Stimulated activated CD8-positive, alpha-beta memory T cell treated with anti-CD3 and anti-CD28 coated beads, Interleukin-7, amount 100 ng/mL, for 4 hours (primary cell): ENCODE data around the gene XPO5.
"Not testable (repeated sequence)": the region's sequence is repeated elsewhere in the genome, so short reads cannot be mapped to it uniquely, and the experiment has no call there.

Experiments
- DNase-seq, 2 donors: peaks; one replicate each; pipeline ENCODE4 v3.0.0-alpha.2; 2020; ENCODE audit warnings: low read depth in 2 of 2

The XPO5 gene

DNA sequence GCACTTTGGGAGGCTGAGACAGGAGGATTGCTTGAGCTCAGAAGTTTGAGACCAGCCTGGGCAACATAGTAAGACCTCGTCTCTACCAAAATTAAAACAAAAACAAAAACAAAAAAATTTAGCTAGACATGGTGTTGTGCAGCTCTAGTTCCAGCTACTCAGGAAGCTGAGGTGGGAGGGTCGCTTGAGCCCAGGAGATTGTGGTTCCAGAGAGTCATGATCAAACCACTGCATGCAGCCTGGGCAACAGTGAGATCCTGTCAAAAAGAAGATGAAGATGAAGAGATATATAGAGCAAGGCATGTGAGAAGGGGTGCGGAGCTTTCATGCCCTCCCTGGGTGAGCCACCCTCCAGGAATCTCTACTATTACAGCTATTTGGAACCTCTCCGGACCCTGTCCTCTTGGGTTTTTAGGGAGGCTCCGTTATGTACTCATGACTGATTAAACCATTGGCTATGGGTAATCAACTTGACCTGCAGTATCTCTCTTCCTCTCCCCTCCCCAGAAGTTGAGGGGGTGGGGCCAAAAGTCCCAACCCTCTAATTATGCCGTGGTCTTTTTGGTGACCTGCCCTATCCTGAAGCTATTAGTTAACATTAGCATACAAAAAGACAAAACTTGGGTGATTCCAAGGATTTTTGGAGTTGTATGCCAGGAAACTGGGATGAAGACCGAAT, 9.2 kb upstream of the XPO5 start:
- DNase-seq = no peak

DNA sequence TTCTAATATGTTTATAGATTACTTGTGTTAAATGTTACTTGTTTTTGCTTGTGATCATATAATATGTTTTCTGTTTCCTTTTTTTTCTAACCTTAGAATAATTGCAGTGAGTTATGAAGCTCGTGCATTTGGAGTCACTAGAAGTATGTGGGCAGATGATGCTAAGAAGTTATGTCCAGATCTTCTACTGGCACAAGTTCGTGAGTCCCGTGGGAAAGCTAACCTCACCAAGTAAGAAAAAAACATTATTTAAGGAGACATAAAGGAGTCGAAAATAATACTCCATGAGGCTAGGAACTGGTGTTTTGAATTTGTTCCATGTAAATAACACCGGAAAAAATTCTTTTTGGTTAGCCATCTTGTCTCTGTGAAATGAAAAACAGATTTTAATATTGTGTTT, 7.1 kb upstream of the XPO5 start:
- DNase-seq = no peak

DNA sequence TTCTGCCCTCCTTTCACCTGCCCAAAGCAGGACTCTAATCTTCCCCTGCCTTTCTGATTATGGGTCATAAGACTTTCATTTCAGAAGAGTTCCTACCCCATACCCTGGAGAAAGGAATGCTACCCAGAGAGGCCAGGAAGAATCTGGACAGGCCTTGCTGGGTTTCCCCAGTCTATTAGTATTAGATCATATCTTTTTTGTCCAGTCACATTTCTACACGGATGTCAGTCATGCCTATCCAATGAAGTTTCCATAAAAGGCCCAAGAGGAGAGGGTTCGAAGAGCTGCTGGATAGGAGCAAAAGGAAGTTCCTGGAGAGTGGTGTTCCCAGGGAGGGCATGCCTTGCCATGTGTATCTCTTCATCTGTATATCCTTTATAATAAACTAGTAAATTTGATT, 3.3 kb upstream of the XPO5 start:
- no peak for DNase-seq

DNA sequence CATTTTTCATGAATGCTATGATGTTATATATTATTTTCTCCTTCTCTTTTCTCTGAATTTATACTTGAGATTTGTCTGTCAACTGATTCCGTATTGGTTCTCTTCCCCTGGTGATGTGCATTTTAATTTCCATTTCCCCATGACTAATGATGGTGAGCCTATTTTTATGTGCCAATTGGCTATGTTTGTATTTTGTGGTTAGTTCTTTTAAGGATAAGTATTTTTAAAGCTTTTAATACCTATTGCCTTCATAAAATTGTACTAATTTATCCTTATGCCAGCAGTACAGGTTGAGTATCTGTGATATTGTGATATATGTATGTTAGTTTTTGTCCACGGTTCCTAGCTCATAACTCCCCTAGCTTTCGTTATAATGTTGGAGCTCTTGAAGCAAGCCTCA, 2.9 kb upstream of the XPO5 start:
- DNase-seq = no peak

DNA sequence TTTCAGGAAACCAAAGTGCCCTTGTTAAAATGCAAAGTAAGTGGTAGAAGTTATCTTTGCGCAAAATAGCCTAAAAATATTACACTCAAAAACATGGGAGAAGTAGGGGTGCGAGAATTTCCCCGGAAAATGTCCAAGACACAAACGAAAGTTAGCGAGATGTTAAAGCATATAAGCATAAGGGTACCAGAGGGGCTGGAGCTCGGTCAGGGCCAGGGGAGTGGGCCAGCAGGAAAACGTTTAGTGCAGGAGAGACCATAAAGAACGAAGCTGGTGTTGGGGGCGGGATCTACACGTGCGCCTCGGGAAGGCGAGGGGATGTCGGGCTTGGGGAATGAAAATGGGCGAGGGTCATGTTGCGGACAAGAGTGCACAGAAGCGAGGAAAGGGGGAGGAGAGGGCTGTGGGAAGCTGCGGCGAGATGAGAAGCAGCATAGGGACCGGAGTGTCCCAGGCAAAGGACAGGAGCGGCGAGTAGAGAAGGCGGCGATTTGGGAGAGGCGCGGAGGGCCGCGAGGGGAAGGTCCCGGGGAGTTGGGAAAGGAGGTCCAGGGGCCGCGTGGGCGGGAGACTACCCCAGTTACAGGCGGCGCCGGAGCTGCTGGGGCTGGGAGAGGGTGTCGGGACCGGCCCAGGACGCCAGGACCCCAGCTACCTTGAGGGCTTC, 600 bp downstream of the XPO5 start:
- DNase-seq = no peak

DNA sequence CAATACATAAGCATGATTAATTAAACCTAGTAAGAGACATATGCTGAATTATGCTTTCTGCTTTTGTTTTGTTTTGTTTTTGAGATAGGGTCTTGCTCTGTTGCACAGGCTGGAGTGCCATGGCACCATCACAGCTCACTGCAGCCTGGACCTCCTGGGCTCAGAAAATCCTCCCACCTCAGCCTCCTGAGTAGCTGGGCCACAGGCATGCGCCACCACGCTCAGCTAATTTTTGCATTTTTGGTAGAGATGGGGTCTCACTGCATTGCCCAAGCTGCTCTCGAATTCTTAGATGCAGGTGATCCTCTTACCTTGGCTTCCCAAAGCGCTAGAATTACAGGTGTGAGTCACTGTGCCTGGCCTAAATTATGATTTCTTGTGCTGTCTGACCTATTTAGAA, 3.8 kb downstream of the XPO5 start:
- no peak for DNase-seq

DNA sequence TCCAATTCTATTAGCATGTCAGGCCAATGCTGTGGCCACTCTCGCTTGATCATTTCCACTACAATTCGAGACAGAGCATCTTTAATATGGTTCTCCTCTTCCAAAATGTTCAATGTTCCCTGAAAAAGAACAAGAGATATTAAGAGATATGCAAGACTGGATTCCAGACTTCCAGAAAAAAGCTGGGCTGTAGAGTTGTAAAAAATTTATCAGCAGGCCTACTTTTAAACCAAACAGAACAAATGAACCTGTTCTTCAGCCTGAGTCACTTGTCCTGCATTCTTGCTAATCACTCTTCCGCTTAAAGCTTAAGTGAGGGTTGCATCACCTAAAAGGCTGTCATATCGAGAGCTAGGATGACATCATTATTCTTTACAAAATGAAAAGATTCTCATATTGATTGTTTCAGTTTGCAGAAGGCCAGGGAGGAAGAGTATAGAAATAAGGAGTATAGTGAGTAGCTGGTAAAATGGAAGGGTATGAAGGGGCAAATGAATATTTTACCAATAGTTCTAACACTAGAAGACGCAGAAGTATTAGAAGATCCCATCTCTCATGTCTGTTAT, 4.9 kb downstream of the XPO5 start:
- DNase-seq = no peak

DNA sequence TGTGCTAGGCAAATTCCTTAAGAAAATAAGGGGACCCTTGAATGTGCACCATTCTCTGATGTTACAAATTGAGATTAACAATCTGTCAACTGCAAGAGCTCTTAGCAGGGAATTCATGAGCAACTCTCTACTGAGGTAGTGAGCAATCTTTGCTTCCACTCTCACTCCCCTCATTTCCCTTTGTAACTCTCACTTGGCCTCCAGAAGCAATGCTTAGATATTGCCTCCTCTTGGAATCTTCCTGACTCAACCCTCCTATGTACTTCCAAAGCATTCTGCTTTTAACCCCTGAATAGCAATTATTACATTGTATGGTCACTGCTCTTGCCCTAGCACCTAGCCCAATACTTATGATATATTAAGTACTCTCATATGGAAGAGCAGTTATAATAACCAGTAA, 16.5 kb downstream of the XPO5 start:
- DNase-seq = no peak

DNA sequence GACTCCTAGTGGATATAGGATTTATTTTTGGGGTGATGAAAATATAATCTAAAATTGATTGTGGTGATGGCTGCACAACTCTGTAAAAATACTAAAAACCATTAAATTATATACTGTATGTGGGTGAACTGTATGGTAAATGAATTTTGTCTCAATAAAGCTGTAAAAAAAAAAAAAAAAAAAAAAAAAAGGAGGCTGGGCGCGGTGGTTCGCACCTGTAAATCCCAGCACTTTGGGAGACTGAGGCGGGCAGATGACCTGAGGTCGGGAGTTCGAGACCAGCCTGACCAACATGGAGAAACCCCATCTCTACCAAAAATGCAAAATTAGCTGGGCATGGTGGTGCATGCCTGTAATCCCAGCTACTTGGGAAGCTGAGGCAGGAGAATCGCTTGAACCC, 18.2 kb downstream of the XPO5 start:
- DNase-seq = not testable (repeated sequence)

DNA sequence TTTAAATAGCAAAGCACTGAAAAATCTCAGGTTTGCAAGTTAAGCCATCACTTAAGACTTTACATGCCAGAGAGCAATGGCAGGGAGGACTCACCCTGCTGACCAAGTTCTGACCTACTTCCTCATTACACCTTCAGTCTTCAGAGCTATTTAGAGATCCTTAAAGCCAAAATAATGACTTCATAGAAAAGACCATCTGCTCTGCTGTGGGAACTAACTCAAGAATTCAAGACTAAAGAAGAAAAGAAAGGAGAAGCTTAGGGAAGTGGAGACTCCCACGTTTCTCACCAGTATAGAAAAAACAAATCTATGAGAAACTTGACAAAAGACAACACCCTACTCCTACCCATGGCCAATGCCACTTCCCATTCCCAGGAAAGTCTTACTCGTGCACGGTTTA, 28.6 kb downstream of the XPO5 start:
- no peak for DNase-seq

DNA sequence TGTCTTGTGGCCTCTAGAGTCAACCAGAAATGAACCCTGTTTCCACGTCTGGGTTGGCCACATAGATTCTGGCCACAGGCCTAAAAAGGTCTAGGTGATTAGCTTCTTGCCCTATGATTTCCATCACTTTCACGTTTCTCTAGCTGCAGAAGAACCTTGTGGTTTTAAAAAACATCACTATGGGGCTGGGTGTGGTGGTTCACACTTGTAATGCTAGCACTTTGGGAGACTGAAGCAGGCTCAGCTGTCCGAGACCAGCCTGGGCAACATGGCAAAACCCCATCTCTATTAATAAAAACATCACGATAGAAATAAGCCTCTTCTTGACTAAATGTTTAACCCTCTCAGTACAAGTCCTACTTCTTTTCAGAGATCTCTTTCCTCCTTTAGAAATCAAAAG, 31.4 kb downstream of the XPO5 start:
- no peak for DNase-seq

DNA sequence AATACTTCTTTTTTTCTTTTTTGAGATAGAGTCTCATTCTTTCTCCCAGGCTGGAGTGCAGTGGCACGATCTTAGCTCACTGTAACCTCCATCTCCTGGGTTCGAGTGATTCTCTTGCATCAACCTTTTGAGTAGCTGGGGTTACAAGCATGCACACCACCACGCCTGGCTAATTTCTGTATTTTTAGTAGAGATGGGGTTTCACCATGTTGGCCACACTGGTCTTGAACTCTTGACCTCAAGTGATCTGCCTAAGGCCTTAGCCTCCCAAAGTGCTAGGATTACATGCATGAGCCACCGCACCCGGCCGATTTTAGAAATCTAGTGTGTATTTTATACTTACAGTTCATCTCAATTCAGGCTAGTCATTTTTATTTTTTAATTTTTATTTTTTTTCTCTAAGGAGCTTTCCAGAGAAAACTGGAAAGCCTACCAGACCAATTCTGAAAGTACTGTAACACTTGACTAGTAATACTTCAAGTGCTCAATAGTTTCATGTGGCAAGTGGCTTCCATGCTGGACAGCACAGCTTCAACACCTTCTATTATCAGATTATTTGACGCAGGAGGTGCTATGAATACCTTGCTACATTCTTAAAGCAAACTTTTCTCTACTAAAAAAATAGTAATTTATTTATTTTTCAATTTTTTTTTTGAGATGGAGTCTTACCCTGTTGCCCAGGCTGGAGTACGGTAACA, 33.9 kb downstream of the XPO5 start:
- DNase-seq = no peak

DNA sequence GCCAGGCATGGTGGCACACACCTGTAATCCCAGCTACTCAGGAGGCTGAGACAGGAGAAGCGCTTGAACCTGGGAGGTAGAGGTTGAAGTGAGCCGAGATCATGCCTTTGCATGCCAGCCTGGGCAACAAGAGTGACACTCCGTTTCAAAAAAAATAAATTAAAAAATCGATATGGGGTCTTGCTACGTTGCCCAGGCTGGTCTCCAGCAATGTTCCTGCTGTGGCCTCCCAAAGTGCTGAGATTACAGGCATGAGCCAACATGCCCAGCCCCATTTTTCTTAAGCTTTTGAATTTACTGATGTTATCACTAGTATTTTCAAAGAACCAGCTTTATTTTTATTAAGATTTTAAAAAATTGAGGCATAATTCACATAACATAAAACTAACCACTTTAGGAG, 35.3 kb downstream of the XPO5 start:
- DNase-seq = no peak

DNA sequence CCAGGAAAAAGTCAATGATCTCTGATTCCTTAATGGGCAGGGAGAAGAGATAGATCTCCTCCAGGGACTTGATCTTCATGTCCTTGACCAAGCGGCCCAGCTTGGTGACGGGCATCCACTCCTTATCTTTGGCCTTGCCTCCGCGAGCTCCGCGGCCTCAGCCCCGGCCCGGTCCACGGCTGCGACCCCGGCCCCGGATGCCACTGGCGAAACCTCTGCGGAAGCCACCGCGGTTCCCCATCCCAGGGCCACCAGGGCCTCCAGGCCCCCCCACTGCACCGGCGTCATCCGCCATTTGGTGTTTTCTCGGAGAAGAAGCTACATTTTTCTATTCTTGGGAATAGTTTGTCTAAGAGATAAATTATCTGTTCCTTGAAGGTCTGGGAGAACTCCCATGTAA, 36.4 kb downstream of the XPO5 start:
- DNase-seq = not testable (repeated sequence)

DNA sequence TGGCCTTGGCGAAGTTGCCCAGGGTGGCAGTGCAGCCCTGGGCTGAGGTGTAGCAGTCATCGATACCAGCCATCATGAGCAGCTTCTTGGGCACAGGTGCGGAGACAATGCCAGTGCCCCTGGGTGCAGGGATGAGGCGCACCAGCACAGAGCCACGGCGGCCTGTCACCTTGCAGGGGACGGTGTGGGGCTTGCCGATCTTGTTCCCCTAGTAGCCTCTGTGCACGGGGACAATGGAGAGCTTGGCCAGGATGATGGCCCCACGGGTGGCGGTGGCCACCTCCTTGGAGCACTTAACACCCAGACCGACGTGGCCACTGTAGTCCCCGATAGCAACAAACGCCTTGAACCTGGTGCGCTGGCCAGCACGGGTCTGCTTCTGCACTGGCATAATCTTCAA, 36.9 kb downstream of the XPO5 start:
- not testable (repeated sequence) for DNase-seq

DNA sequence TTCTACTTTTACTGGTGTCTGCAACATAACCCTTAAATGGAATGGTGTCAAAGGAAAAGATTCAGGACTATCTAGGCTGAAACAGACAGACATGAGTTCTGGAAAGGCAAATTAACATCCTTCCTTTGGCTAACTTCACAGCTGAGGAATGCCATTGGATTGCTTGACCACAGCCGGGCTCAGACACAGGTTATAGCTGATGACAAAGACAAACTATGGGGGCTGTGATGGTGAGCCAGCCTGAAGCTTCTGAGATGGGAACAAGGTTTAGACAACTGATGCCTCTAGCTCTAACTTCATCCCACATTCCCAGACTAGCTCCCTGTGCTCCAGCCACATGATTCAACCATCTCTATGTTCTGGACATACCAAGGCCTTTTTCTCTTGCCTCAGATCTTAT, 43.6 kb downstream of the XPO5 start:
- DNase-seq = no peak

DNA sequence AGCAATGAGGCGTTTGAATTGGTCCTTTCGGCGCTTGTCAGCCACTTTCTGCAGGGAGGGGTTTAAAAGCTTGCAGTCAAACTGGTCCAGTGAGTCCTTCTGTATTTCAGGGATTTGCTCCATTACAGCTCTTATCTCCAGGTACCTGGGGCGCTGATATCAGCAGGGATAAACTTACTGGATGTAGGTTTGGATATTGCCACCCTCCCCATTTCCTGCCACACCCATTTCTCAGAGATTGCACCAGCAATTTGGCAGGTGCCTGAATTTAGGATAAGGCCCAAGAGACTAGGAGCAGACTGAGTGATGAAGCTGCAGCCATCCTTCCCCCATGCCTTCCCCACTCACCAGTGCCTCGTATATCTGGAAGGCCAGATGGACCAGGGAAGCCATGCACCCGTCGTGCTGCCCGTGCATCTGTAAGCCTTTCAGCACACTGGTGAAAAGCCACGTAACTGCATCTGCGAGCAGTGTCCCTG, 51.3 kb downstream of the XPO5 start:
- DNase-seq = no peak

DNA sequence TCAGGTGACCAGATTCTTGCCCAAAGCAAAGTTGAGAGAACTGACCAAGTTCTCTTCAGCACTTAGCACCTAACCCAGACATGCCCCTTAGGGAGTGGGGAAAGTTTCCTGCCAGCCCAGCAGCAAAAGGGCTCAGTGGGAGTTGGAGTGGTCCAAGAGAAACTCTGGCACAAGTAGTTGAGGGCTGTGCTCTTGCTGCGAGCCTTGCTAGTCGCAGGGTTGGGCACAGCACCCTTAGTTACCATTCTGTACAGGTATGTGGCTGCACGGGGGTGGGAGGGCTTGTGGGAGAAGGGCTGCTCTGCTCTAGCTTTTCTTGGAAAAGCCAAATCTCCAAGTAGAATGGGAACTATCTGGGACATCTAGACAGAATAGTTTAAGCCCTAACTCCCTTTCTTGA, 52.6 kb downstream of the XPO5 start:
- no peak for DNase-seq

DNA sequence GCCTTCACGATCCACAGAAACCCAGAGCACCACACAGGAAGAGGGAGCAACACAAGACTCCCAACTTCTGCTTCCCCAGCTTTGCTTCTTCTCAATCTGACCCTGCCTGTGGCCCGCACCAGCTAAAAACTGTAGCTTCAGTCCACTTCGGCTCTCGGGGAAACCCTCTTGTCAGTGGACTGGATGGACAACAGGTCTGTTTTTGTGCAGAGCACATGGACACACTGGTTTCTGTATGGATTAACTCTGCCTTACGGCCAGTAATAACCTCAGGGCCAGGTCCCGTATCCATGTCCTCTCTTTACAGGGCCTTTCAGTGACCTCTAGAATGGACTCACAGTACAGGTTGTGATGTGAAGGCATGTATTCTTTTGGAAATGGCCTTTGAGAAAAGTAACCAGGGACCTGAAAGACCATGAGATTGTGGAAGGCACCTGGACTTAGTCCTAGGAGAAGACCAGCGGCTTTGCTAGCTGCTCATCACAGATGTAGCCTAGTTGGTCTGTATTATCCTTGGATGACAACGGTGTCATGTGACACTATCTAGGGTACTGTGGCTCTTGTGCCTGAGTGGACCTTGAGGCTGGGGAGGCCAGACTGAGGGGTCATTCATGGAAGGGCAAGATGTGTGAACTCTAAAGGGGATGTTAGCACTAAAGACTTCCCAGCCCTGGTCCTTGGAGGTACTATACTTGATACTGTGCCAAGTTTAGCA, 53.1 kb downstream of the XPO5 start:
- no peak for DNase-seq

DNA sequence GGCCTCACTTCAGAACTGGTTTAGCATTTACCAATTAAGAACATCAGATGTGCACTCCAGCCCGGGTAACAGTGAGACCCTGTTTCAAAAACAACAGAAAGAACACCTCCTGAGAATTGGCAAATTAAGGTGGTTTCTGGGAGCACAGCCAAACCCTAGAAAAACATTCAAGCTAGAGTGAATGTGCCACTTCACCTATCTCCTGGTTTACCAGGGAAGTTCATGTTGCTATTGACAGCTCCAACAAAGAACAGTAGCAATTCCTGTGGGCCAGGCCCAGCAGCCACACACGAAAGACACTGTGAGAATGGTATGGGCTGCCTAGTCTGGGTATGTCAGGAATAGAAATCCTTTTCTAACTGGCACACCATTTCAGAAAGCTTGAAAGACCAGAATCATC, 54.0 kb downstream of the XPO5 start:
- no peak for DNase-seq

DNA sequence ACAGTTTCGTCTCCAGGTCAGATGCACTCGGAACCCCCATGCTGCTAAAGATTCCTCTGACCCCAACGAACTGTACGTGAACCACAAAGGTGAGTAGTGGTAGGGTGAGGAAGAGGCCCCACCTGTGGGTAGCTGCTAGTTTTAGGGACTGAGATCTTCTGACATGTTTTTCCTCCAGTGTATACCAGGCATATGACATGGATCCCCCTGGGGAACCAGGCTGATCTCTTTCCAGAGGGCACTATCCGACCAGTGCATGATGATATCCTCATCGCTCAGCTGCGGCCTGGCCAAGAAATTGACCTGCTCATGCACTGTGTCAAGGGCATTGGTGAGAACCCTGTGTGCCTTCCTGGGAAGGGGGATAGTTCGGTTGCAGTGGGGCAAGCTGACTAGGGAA, 55.7 kb downstream of the XPO5 start:
- no peak for DNase-seq
